Neuronal stem cell (in vitro differentiated cells): ENCODE results near the gene ZFHX3.

Experiments
- DNase-seq: peaks from one replicate; pipeline ENCODE4 v3.0.0-alpha.2; 2013; ENCODE audit warnings: low spot score
- H2AFZ ChIP-seq: one replicate; pipeline ENCODE4 v1.6.1; 2013; ENCODE audit warnings: mild to moderate bottlenecking, low read length, inconsistent platforms
- H2AK5ac ChIP-seq: 2 replicates; pipeline ENCODE4 v1.6.1; 2013; ENCODE audit warnings: low read depth, mild to moderate bottlenecking, inconsistent platforms, low read length, moderate library complexity, mixed read lengths
- H2BK120ac ChIP-seq: 2 replicates; pipeline ENCODE4 v1.6.1; 2013; ENCODE audit warnings: low read depth, mild to moderate bottlenecking, inconsistent platforms, low read length, moderate library complexity, mixed read lengths
- H2BK12ac ChIP-seq: one replicate; pipeline ENCODE4 v1.6.1; 2013; ENCODE audit warnings: low read length, inconsistent platforms
- H2BK15ac ChIP-seq: 2 replicates; pipeline ENCODE4 v1.6.1; 2013; ENCODE audit warnings: mild to moderate bottlenecking, low read length, inconsistent platforms, mixed read lengths
- H2BK5ac ChIP-seq: one replicate; pipeline ENCODE4 v1.6.1; 2013; ENCODE audit warnings: inconsistent platforms, mild to moderate bottlenecking, low read length, moderate library complexity
- H3K14ac ChIP-seq: one replicate; pipeline ENCODE4 v1.6.1; 2013; ENCODE audit warnings: low read length, inconsistent platforms
- H3K18ac ChIP-seq: 2 replicates; pipeline ENCODE4 v1.6.1; 2013; ENCODE audit warnings: low read length, inconsistent platforms
- H3K23ac ChIP-seq: 2 replicates; pipeline ENCODE4 v1.6.1; 2013; ENCODE audit warnings: low read depth, mild to moderate bottlenecking, mixed read lengths, low read length, inconsistent platforms; ENCODE audit not compliant: poor library complexity
- H3K27ac ChIP-seq: replicated peaks from 3 replicates; pipeline ENCODE4 v1.5.1; 2013; ENCODE audit warnings: low read length, inconsistent platforms
- H3K27me3 ChIP-seq, 3 experiments: 2 replicates each; pipeline ENCODE4 v1.6.1; 2013; ENCODE audit warnings: low read length in 3 of 3, mild to moderate bottlenecking in 2 of 3, inconsistent platforms in 1 of 3, low read depth in 1 of 3, mixed read lengths in 1 of 3, moderate library complexity in 1 of 3; ENCODE audit not compliant: control insufficient read depth in 3 of 3, insufficient read depth in 3 of 3
- H3K36me3 ChIP-seq, 2 donors: replicated peaks in 1 of 2; 2 replicates each; pipeline ENCODE4 v1.6.1; 2013; ENCODE audit warnings: low read length in 2 of 2; ENCODE audit not compliant: control insufficient read depth in 2 of 2, insufficient read depth in 2 of 2
- H3K4ac ChIP-seq: 2 replicates; pipeline ENCODE4 v1.6.1; 2013; ENCODE audit warnings: inconsistent platforms, mild to moderate bottlenecking, low read length, moderate library complexity
- H3K4me1 ChIP-seq, 2 donors: 1 replicate in 1 of 2; 2 replicates in 1 of 2; pipeline ENCODE4 v1.6.1; 2013; ENCODE audit warnings: low read length in 2 of 2, low read depth in 1 of 2; ENCODE audit not compliant: control insufficient read depth in 2 of 2, insufficient read depth in 1 of 2
- H3K4me2 ChIP-seq: one replicate; pipeline ENCODE4 v1.6.1; 2013; ENCODE audit warnings: mild to moderate bottlenecking, low read length, inconsistent platforms; ENCODE audit not compliant: insufficient read depth, poor library complexity, severe bottlenecking
- H3K4me3 ChIP-seq, 2 donors: 2 replicates each; pipeline ENCODE4 v1.5.1; 2013; ENCODE audit warnings: low read length in 2 of 2, mild to moderate bottlenecking in 2 of 2, inconsistent platforms in 1 of 2, moderate library complexity in 1 of 2
- H3K79me1 ChIP-seq: one replicate; pipeline ENCODE4 v1.6.1; 2013; ENCODE audit warnings: low read depth, mild to moderate bottlenecking, inconsistent platforms, low read length, moderate library complexity
- H3K9ac ChIP-seq: one replicate; pipeline ENCODE4 v1.6.1; 2013; ENCODE audit warnings: mild to moderate bottlenecking, low read depth, low read length, inconsistent platforms; ENCODE audit not compliant: poor library complexity
- H3K9me3 ChIP-seq, 2 donors: replicated peaks in 1 of 2; 2 replicates each; pipeline versions ENCODE3 to v1.6.1; 2013; ENCODE audit warnings: low read length in 2 of 2, mild to moderate bottlenecking in 2 of 2, inconsistent platforms in 1 of 2, low read depth in 1 of 2, mixed read lengths in 1 of 2, moderate library complexity in 1 of 2; ENCODE audit not compliant: control insufficient read depth in 2 of 2, insufficient read depth in 1 of 2
- H4K8ac ChIP-seq: one replicate; pipeline ENCODE4 v1.6.1; 2013; ENCODE audit warnings: low read depth, mild to moderate bottlenecking, inconsistent platforms, low read length, moderate library complexity
- H4K91ac ChIP-seq: one replicate; pipeline ENCODE4 v1.6.1; 2013; ENCODE audit warnings: low read length, low read depth, mild to moderate bottlenecking, inconsistent platforms; ENCODE audit not compliant: poor library complexity
- WGBS, 2 donors: extraction: QIAGEN DNeasy Blood & Tissue Kit; methylation state at CpG; one replicate each; pipeline ENCODE4 v1.1.7; 2013; ENCODE audit warnings: missing lambda C conversion rate in 2 of 2, mixed read lengths in 1 of 2; ENCODE audit not compliant: insufficient read length in 2 of 2, insufficient replicate concordance in 1 of 2; ENCODE audit errors: extremely low coverage in 2 of 2; 5-methylcytosine and 5-hydroxymethylcytosine counted together

The ZFHX3 gene

GRCh38 chr16:72946474-72947194 is 101.3 kb downstream of the ZFHX3 start:
- Histone ChIP-seq H2BK5ac (no peak overlapping the region), H2BK12ac (no peak overlapping the region), H3K23ac (peak overlapping the region; percentile 65), H3K9me3 (peaks cover 2 to 14% of the 10 kb centered on the region in 2 donors), H3K4me1 (peaks cover 12 to 23% of the 10 kb centered on the region in 2 donors), H2BK120ac (no peak overlapping the region), H4K8ac (no peak overlapping the region), H3K18ac (peak overlapping the region; percentile 73), H3K4ac (no peak overlapping the region), H3K36me3 (peaks cover 6 to 95% of the 10 kb centered on the region in 2 donors), H2BK15ac (no peak overlapping the region), H3K9ac (no peak overlapping the region), H3K27me3 (no peaks in the 10 kb centered on the region), H3K4me2 (no peak overlapping the region), H2AK5ac (no peak overlapping the region), H3K79me1 (no peaks in the 10 kb centered on the region), H3K14ac (no peak overlapping the region), H3K4me3 (no peak overlapping the region), H4K91ac (no peak overlapping the region), H2AFZ (no peak overlapping the region), H3K27ac (no peak overlapping the region)
- no peak for DNase-seq
- WGBS, 2 donors: no CpG with 5 or more reads among the region's 15 CpGs

GRCh38 chr16:72946063-72946462 is 101.9 kb downstream of the ZFHX3 start:
- Histone ChIP-seq H3K36me3 (peaks cover 6 to 94% of the 10 kb centered on the region in 2 donors), H2BK12ac (no peak overlapping the region), H4K8ac (no peak overlapping the region), H3K4me2 (no peak overlapping the region), H3K23ac (no peak overlapping the region), H2AK5ac (no peak overlapping the region), H2BK15ac (no peak overlapping the region), H3K4me3 (no peak overlapping the region), H3K79me1 (no peaks in the 10 kb centered on the region), H3K9me3 (peaks cover 2 to 14% of the 10 kb centered on the region in 2 donors), H4K91ac (no peak overlapping the region), H3K18ac (no peak overlapping the region), H3K4ac (no peak overlapping the region), H3K4me1 (peaks cover 12 to 23% of the 10 kb centered on the region in 2 donors), H2BK5ac (no peak overlapping the region), H3K27ac (no peak overlapping the region), H3K14ac (no peak overlapping the region), H2BK120ac (no peak overlapping the region), H2AFZ (no peak overlapping the region), H3K9ac (no peak overlapping the region), H3K27me3 (no peaks in the 10 kb centered on the region)
- DNase-seq: no peak
- WGBS, 2 donors: no CpG with 5 or more reads among the region's 3 CpGs

- Histone ChIP-seq H3K4me3 (no peak overlapping the region), H3K4me2 (no peak overlapping the region), H3K23ac (no peak overlapping the region), H3K18ac (no peak overlapping the region), H3K4me1 (peaks cover 12 to 23% of the 10 kb centered on the region in 2 donors), H2AK5ac (no peak overlapping the region), H2BK5ac (no peak overlapping the region), H3K4ac (no peak overlapping the region), H3K79me1 (no peaks in the 10 kb centered on the region), H4K91ac (no peak overlapping the region), H2AFZ (no peak overlapping the region), H3K27me3 (no peaks in the 10 kb centered on the region), H3K27ac (no peak overlapping the region), H3K9ac (no peak overlapping the region), H4K8ac (no peak overlapping the region), H3K36me3 (peaks cover 6 to 94% of the 10 kb centered on the region in 2 donors), H2BK120ac (no peak overlapping the region), H2BK15ac (no peak overlapping the region), H3K14ac (no peak overlapping the region), H3K9me3 (peaks cover 2 to 10% of the 10 kb centered on the region in 2 donors), H2BK12ac (no peak overlapping the region)
- DNase-seq: no peak
- no CpG with 5 or more reads among the region's 8 CpGs for WGBS, 2 donors
These were observed 102.3 kb downstream of the ZFHX3 start for GRCh38 chr16:72945611-72946010.

- H3K79me1 ChIP-seq: no peaks in the 10 kb centered on the region
- no CpG with 5 or more reads among the region's 7 CpGs for WGBS, 2 donors
- no peak overlapping the region for H2BK5ac ChIP-seq
- no peak overlapping the region for H3K18ac ChIP-seq
- no peak overlapping the region for H3K14ac ChIP-seq
- H2AFZ ChIP-seq: no peak overlapping the region
- no peak overlapping the region for H3K4me2 ChIP-seq
- no peak overlapping the region for H3K9ac ChIP-seq
- DNase-seq: no peak
- no peaks in the 10 kb centered on the region for H3K27me3 ChIP-seq
- H2AK5ac ChIP-seq: no peak overlapping the region
- no peak overlapping the region for H3K4ac ChIP-seq
- H4K91ac ChIP-seq: no peak overlapping the region
- H2BK12ac ChIP-seq: no peak overlapping the region
- H2BK120ac ChIP-seq: no peak overlapping the region
- no peak overlapping the region for H3K23ac ChIP-seq
- no peak overlapping the region for H4K8ac ChIP-seq
- no peak overlapping the region for H3K4me3 ChIP-seq
- H3K9me3 ChIP-seq: peaks cover 0 to 3% of the 10 kb centered on the region in 2 donors
- H3K4me1 ChIP-seq: peaks cover 14 to 23% of the 10 kb centered on the region in 2 donors
- no peak overlapping the region for H3K27ac ChIP-seq
- no peak overlapping the region for H2BK15ac ChIP-seq
- peaks cover 0 to 93% of the 10 kb centered on the region in 2 donors for H3K36me3 ChIP-seq
These were observed 103.0 kb downstream of the ZFHX3 start for GRCh38 chr16:72944757-72945485.
